ENCODE results near the gene CFAP410.

DNA sequence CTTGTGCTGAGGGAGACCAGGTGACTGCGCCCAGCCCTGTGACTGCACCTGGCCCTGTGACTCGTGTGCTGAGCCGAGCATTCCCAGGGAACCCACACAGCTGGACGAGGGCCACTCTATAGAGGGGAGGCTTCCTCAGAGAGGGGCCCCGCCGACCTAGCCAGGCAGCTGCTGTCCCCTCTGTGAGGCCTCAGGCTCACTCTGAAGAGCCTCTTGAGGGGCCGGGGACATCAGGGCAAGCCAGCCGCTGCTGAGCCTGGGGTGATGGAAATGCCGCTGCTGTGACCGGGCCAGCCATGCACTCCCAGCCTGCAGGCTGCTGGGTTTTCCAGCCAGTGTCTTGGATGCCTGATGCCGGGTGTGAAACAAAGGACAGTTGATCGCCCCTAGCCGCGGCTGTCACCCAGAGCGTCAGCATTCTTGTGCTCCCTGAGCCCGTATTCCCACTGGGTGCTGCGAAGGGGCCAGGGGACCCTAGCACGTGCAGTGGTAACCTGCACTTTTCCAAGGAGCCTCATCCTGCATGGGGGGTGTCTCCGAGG, 21.9 kb downstream of the CFAP410 start:
- TF ChIP-seq EZH2 (IDR thresholded peaks at IDR 0.05; ENCODE audit: borderline replicate concordance, insufficient read depth, low read length, poor library complexity, severe bottlenecking): no peak
- TF ChIP-seq SMC3 (conservative IDR thresholded peaks at IDR 0.05; ENCODE audit: poor library complexity): no peak
- TF ChIP-seq, protein P1, sequence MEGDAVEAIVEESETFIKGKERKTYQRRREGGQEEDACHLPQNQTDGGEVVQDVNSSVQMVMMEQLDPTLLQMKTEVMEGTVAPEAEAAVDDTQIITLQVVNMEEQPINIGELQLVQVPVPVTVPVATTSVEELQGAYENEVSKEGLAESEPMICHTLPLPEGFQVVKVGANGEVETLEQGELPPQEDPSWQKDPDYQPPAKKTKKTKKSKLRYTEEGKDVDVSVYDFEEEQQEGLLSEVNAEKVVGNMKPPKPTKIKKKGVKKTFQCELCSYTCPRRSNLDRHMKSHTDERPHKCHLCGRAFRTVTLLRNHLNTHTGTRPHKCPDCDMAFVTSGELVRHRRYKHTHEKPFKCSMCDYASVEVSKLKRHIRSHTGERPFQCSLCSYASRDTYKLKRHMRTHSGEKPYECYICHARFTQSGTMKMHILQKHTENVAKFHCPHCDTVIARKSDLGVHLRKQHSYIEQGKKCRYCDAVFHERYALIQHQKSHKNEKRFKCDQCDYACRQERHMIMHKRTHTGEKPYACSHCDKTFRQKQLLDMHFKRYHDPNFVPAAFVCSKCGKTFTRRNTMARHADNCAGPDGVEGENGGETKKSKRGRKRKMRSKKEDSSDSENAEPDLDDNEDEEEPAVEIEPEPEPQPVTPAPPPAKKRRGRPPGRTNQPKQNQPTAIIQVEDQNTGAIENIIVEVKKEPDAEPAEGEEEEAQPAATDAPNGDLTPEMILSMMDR (IDR thresholded peaks at IDR 0.05; ENCODE audit: poor library complexity, severe bottlenecking): no peak
- TF ChIP-seq TAF1 (IDR thresholded peaks at IDR 0.05; ENCODE audit: low read depth): no peak

Measured in neural cell (in vitro differentiated cells).